Heart right ventricle (tissue), 16 donors: ENCODE data around the gene LAMC2. TPM values are rescaled to one million over a fixed set of nuclear protein-coding genes. Genes with fewer than 3 reads are reported as not detected.
A peak's percentile ranks its signal among the peaks of the same experiment; 100 is the strongest.

Source experiments
- ATAC-seq, 8 donors: fragments of 200-7000 bp; cut with Tn5 transposase; one replicate each; pipeline ENCODE4 v1.9.1; 2020; ENCODE audit warnings: mild to moderate bottlenecking in 8 of 8, moderate library complexity in 8 of 8, moderate number of reproducible peaks in 1 of 8
- DNase-seq, 2 donors: peaks; one replicate each; pipeline ENCODE4 v3.0.0-alpha.2; 2020
- H3K27ac ChIP-seq, 10 donors: fragments of 200-600 bp; sonication (generic) in 2 of 10; one replicate each; pipeline versions ENCODE4 v1.5.0 to v1.8.0; 2020 to 2022; ENCODE audit warnings: mild to moderate bottlenecking in 3 of 10
- H3K27me3 ChIP-seq, 7 donors: fragments of 200-600 bp; one replicate each; pipeline ENCODE4 v1.8.0; 2021 to 2022; ENCODE audit warnings: mild to moderate bottlenecking in 2 of 7
- H3K36me3 ChIP-seq, 9 donors: fragments of 200-600 bp; sonication (generic) in 1 of 9; one replicate each; pipeline versions ENCODE4 v1.5.0 to v1.8.0; 2020 to 2022; ENCODE audit warnings: mild to moderate bottlenecking in 2 of 9
- H3K4me1 ChIP-seq, 9 donors: fragments of 200-600 bp; sonication (generic) in 1 of 9; one replicate each; pipeline versions ENCODE4 v1.5.0 to v1.8.0; 2020 to 2022; ENCODE audit warnings: mild to moderate bottlenecking in 4 of 9
- H3K4me3 ChIP-seq, 10 donors: fragments of 200-600 bp; sonication (generic) in 2 of 10; one replicate each; pipeline versions ENCODE4 v1.5.0 to v1.8.0; 2020 to 2022; ENCODE audit warnings: mild to moderate bottlenecking in 7 of 10, moderate library complexity in 2 of 10
- H3K9me3 ChIP-seq, 11 donors: fragments of 200-600 bp in 10 of 11; sonication (generic) in 2 of 11; one replicate each; pipeline versions ENCODE4 v1.5.0 to v1.8.0; 2013 to 2022; ENCODE audit warnings: mild to moderate bottlenecking in 2 of 11, control low read depth in 1 of 11, moderate library complexity in 1 of 11
- WGBS, 2 donors: extraction: QIAGEN DNeasy Blood & Tissue Kit; methylation state at CpG; one replicate each; pipeline ENCODE4 v1.1.7; 2013; ENCODE audit warnings: inconsistent platforms in 1 of 2; 5-methylcytosine and 5-hydroxymethylcytosine counted together
- intact Hi-C, 10 donors: fragments of 100-400 bp; cut with DNase I; formaldehyde crosslinking; loops; one replicate each; pipeline versions ENCODE4 v1.11.1 to v1.14.2; 2022
- long read RNA-seq, 3 donors: library from polyadenylated mRNA; unstranded; transcript quantifications; one replicate each; pipeline ENCODE4 v2.0.0, GENCODE V29; 2020 to 2021
- polyA plus RNA-seq, 2 donors: library from polyadenylated mRNA; stranded (reverse); fragments of 200-250 nt; gene quantifications; one replicate each; pipeline ENCODE4 v1.2.3, GENCODE V29; 2013
- total RNA-seq, 10 donors: library from RNA; stranded (reverse); fragmentation: NEBNext Ultra II Directional in 3 of 10; extraction: Animal tissue kit (Norgen Biotek cat#: 25700) in 3 of 10; gene quantifications; one replicate each; pipeline versions ENCODE4 v1.2.1 to v1.2.4, GENCODE V29; 2021 to 2023
- TF ChIP-seq, protein P1 (sequence below), 9 donors: fragments of 200-600 bp; sonication (generic) in 2 of 9; IDR thresholded peaks; one replicate each; pipeline versions ENCODE4 v1.5.0 to v1.8.0; 2021 to 2022; ENCODE audit warnings: antibody characterized with exemption in 9 of 9, mild to moderate bottlenecking in 5 of 9, moderate library complexity in 1 of 9
- donor health status: Arrhythmogenic right ventricular cardiomyopathy.
- donor health status: ischemic (EF 13 %, LVEDD 7.1; RV severe dilation, severe dysfunction).
- donor health status: healthy with polysubstance abuse.
- donor health status: DM: no; HTN: yes; CAD: no.
- donor health status: DM: no; HTN: no; CAD: no.
- donor health status: ischemic (EF 25% LVEDD 6.9; RV normal size, moderate dysfunction).
- donor health status: ischemic (EF 25% LVEDD 5.7; RV mildly dilated, moderate dysfunction).
- donor health status: healthy.
- donor health status: DM: yes; HTN: yes; CAD: no.
- donor health status: Ischemic cardiomyopathy.
- donor health status: ischemic (EF 35%, LVEDD 5.7; RV mildly dilated, moderate dysfunction).
- donor health status: nonischemic (EF 11% LVEDD 7.7; RV severe dilation, severe dysfunction).
- donor health status: DM: yes; HTN: yes; CAD: no.
- donor health status: PGD.
- donor health status: ischemic (EF 29% LVEDD 5.4; RV normal size, mild dysfunction).
- donor health status: nonischemic (EF 23%, LVEDD 6.1; RV moderate dilation, normal function).

The LAMC2 gene
- total RNA-seq, result 1 to 10 TPM in 6 of 10 donors, under 1 TPM in 4; 0.53 to 8.8 (median 1.6) TPM
- polyA plus RNA-seq, result 1 to 10 TPM; 1.2 to 3.0 TPM
- long read RNA-seq, donor 1, partial matches to known transcripts, result 10 of 11 reads
- long read RNA-seq, donor 1, other reads (novel, unspliced or antisense), result 1 of 11 reads
- long read RNA-seq, donor 2, full-length matches to known transcripts, result 1 of 7 reads
- long read RNA-seq, donor 2, partial matches to known transcripts, result 3 of 7 reads
- long read RNA-seq, donor 2, other reads (novel, unspliced or antisense), result 3 of 7 reads
- long read RNA-seq, donor 3, full-length matches to known transcripts, result 2 of 14 reads
- long read RNA-seq, donor 3, partial matches to known transcripts, result 7 of 14 reads
- long read RNA-seq, donor 3, other reads (novel, unspliced or antisense), result 5 of 14 reads

DNA sequence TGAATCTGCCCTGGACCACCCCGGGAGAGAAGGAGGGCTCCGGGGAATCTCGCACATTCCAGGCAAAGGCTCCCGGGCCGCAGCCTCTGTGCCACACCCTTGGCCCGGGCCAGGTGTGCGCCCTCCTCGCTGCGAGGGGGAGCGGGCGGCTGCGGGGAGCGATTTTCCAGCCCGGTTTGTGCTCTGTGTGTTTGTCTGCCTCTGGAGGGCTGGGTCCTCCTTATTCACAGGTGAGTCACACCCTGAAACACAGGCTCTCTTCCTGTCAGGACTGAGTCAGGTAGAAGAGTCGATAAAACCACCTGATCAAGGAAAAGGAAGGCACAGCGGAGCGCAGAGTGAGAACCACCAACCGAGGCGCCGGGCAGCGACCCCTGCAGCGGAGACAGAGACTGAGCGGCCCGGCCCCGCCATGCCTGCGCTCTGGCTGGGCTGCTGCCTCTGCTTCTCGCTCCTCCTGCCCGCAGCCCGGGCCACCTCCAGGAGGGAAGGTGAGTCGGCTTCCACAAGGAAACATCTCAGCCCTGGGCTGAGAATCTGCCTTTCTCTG, at the start of gene LAMC2:
Gene LAMC2 (plus strand): TSS at position 324 of the 550 bp plus-strand sequence. CDS start 89 bp downstream, at position 413.
- peaks cover 0 to 16% (median 0%) of the 10 kb centered on the region in 7 donors for H3K27me3 ChIP-seq
- DNase-seq (no peak), ATAC-seq (peak in 7 of 8 donors; percentile 56 to 91 (median 73))
- WGBS, 2 donors, result 31 to 37% methylated on average over 30 of the region's 30 CpGs
- no peaks in the 10 kb centered on the region for H3K9me3 ChIP-seq
- H3K4me1 ChIP-seq, result peaks cover 0 to 7% (median 5%) of the 10 kb centered on the region in 9 donors
- intact Hi-C loops, result no loop called here
- TF ChIP-seq, protein P1, sequence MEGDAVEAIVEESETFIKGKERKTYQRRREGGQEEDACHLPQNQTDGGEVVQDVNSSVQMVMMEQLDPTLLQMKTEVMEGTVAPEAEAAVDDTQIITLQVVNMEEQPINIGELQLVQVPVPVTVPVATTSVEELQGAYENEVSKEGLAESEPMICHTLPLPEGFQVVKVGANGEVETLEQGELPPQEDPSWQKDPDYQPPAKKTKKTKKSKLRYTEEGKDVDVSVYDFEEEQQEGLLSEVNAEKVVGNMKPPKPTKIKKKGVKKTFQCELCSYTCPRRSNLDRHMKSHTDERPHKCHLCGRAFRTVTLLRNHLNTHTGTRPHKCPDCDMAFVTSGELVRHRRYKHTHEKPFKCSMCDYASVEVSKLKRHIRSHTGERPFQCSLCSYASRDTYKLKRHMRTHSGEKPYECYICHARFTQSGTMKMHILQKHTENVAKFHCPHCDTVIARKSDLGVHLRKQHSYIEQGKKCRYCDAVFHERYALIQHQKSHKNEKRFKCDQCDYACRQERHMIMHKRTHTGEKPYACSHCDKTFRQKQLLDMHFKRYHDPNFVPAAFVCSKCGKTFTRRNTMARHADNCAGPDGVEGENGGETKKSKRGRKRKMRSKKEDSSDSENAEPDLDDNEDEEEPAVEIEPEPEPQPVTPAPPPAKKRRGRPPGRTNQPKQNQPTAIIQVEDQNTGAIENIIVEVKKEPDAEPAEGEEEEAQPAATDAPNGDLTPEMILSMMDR (IDR thresholded peaks at IDR 0.05), result peak in 4 of 9 donors; percentile 12 to 38 (median 32)
- no peaks in the 10 kb centered on the region for H3K36me3 ChIP-seq
- peak within 1 kb of the TSS in 9 of 10 donors; percentile 16 to 42 (median 26) for H3K4me3 ChIP-seq
- no peak within 1 kb of the TSS for H3K27ac ChIP-seq

DNA sequence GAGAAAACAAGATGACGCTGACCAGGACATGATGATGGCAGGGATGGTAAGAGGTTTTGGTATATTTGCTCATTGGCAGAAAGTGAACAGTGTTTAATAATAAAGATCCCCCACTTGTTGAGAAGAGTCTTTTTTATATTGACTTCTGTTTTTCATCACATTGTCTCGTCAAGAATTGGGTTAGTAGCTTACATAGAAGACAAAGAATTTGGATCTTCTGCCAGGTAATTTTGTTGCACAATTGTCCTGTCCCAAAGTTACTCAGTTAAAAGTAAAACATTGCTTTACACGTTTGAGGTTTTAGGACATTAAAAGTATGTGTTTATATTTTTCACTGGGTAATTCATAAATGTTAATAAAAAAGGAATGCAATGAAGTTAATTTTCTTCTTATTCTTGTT, 48.3 kb upstream of the LAMC2 start:
- no peaks in the 10 kb centered on the region for H3K9me3 ChIP-seq
- TF ChIP-seq, protein P1 (IDR thresholded peaks at IDR 0.05), result no peak
- no peak overlapping the region for H3K4me3 ChIP-seq
- intact Hi-C loops, result loop anchor here in 3 of 10 donors (10.0 kb wide), 3 partner anchors 173 to 273 kb away; no protein-coding TSS in a partner anchor
- peaks cover 0 to 49% (median 23%) of the 10 kb centered on the region in 9 donors for H3K4me1 ChIP-seq
- H3K36me3 ChIP-seq, result peaks cover 0 to 99% (median 56%) of the 10 kb centered on the region in 9 donors
- peak overlapping the region in 3 of 10 donors; percentile 12 to 83 (median 15) for H3K27ac ChIP-seq
- DNase-seq (no peak), ATAC-seq (no peak)
- no peaks in the 10 kb centered on the region for H3K27me3 ChIP-seq
- 57 to 58% methylated on average over 3 of the region's 3 CpGs for WGBS, 2 donors

DNA sequence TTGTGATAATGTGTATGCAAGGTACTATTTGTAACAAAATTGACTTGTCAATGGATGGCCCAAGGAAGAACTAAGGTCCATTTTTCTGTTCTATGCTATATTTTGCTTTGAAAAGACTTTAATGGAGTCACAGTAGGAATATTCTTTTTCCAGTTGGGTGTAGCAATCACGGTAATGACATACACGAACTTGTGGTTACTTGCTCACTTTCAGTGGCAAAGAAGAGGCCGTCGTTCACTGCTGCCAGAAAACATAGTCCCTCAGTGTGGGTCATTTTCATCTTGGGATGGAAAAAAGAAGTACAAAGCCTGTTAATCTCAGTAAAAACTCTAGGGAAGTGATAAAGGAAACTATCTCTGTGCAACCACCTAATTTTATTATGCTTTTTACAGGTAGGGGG, 47.8 kb upstream of the LAMC2 start:
- peaks cover 0 to 99% (median 51%) of the 10 kb centered on the region in 9 donors for H3K36me3 ChIP-seq
- no peaks in the 10 kb centered on the region for H3K9me3 ChIP-seq
- TF ChIP-seq, protein P1 (IDR thresholded peaks at IDR 0.05), result no peak
- H3K27ac ChIP-seq, result peak overlapping the region in 7 of 10 donors; percentile 12 to 83 (median 68)
- ATAC-seq (no peak), DNase-seq (no peak)
- no peak overlapping the region for H3K4me3 ChIP-seq
- 69 to 71% methylated on average over 4 of the region's 4 CpGs for WGBS, 2 donors
- intact Hi-C loops, result loop anchor here in 3 of 10 donors (10.0 kb wide), 3 partner anchors 174 to 274 kb away; no protein-coding TSS in a partner anchor
- no peaks in the 10 kb centered on the region for H3K27me3 ChIP-seq
- H3K4me1 ChIP-seq, result peaks cover 0 to 49% (median 26%) of the 10 kb centered on the region in 9 donors

DNA sequence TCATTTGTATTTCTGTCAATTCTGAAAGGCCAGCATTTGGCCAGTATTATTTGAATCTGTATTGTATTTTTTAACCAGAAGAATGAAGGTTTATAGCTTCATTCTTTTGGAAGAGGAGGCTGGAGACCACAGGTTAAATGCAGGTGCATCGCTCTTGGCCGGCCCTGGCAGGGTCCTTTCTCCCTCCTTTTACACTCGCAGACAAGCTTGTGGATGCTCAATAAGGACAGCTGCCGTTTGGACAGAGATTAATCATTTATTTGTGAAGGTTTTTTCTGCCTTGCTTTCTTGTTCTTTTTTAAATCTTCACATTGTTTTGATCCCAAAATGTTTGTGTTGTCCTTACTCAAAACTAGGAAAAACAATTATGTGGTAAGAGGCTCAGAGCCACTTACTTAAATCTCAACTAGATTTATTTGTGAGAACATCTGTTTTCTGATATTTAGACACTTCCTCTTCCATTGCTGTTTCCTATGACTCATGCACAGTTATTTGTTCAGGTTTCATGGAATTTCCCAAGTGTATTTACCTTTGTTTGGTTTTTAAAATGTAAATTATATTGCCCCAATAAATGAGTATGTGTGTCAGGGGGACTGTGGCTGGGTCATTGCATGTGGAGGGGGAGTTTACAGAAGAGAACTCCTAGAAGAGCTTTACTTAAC, 46.7 kb upstream of the LAMC2 start:
- WGBS, 2 donors, result 70 to 72% methylated on average over 4 of the region's 4 CpGs
- TF ChIP-seq, protein P1 (IDR thresholded peaks at IDR 0.05), result no peak
- H3K27ac ChIP-seq, result peak overlapping the region; percentile 6 to 83 (median 48)
- DNase-seq (no peak), ATAC-seq (peak in 3 of 8 donors; percentile 49 to 68 (median 51))
- no peaks in the 10 kb centered on the region for H3K9me3 ChIP-seq
- H3K4me1 ChIP-seq, result peaks cover 0 to 49% (median 26%) of the 10 kb centered on the region in 9 donors
- peaks cover 0 to 99% (median 46%) of the 10 kb centered on the region in 9 donors for H3K36me3 ChIP-seq
- intact Hi-C loops, result loop anchor here in 3 of 10 donors (10.0 kb wide), 3 partner anchors 175 to 275 kb away; no protein-coding TSS in a partner anchor
- H3K27me3 ChIP-seq, result no peaks in the 10 kb centered on the region
- no peak overlapping the region for H3K4me3 ChIP-seq
